Stimulated activated CD4-positive, alpha-beta T cell treated with anti-CD3 and anti-CD28 coated beads, Interleukin-2, amount 100 ng/mL, for 4 hours (primary cell): ENCODE data around the gene CASR.

Experiments used
- DNase-seq: peaks from one replicate; pipeline ENCODE4 v3.0.0-alpha.2; 2020; ENCODE audit warnings: low read depth

Gene CASR

GRCh38 chr3:122258757-122259371 lies 75.4 kb downstream of the CASR start:
- peak; percentile 18 for DNase-seq

GRCh38 chr3:122260206-122260605 lies 76.7 kb downstream of the CASR start:
- DNase-seq, result no peak

- no peak for DNase-seq
Measured at GRCh38 chr3:122263058-122263457, 79.6 kb downstream of the CASR start.

GRCh38 chr3:122263974-122264588 lies 80.6 kb downstream of the CASR start:
- DNase-seq, result no peak

GRCh38 chr3:122265957-122266356 lies 82.5 kb downstream of the CASR start:
- no peak for DNase-seq

- DNase-seq, result no peak
Measured at GRCh38 chr3:122268257-122269024, 85.0 kb downstream of the CASR start.

GRCh38 chr3:122269045-122269444 lies 85.6 kb downstream of the CASR start:
- no peak for DNase-seq

- DNase-seq, result no peak
Measured at GRCh38 chr3:122271246-122271898, 87.9 kb downstream of the CASR start.

GRCh38 chr3:122272879-122273278 lies 89.4 kb downstream of the CASR start:
- no peak for DNase-seq

- no peak for DNase-seq
Measured at GRCh38 chr3:122273498-122273897, 90.0 kb downstream of the CASR start.

GRCh38 chr3:122281891-122282290 lies 98.4 kb downstream of the CASR start:
- DNase-seq, result no peak

- DNase-seq, result no peak
Measured at GRCh38 chr3:122283796-122284445, 100.5 kb downstream of the CASR start.

GRCh38 chr3:122284486-122284885 lies 101.0 kb downstream of the CASR start:
- DNase-seq, result no peak

- no peak for DNase-seq
Measured at GRCh38 chr3:122294359-122294758, 110.9 kb downstream of the CASR start.

GRCh38 chr3:122295266-122296062 lies 112.0 kb downstream of the CASR start:
- DNase-seq, result no peak

GRCh38 chr3:122298239-122298638 lies 114.8 kb downstream of the CASR start:
- DNase-seq, result no peak

GRCh38 chr3:122299215-122299614 lies 115.7 kb downstream of the CASR start:
- no peak for DNase-seq

GRCh38 chr3:122299872-122300460 lies 116.5 kb downstream of the CASR start:
- DNase-seq, result peak; percentile 15

- DNase-seq, result no peak
Measured at GRCh38 chr3:122301063-122301462, 117.6 kb downstream of the CASR start.

GRCh38 chr3:122305818-122306621 lies 122.6 kb downstream of the CASR start:
- no peak for DNase-seq
